RWPE2 (cell line): ENCODE data around the gene SLC25A40.
A peak's percentile ranks its signal among the peaks of the same experiment; 100 is the strongest.

Source experiments
- ATAC-seq: fragments of 200-7000 bp; cut with Tn5 transposase; 3 replicates; pipeline ENCODE4 v1.9.1; 2021; ENCODE audit warnings: low read depth
- DNase-seq: peaks from one replicate; pipeline ENCODE4 v3.0.0-alpha.2; 2020; ENCODE audit warnings: low spot score
- H3K27ac ChIP-seq: fragments of 450-650 bp; 2 replicates; pipeline ENCODE4 v1.5.1; 2017; ENCODE audit warnings: mild to moderate bottlenecking; ENCODE audit not compliant: poor library complexity, severe bottlenecking
- H3K27me3 ChIP-seq: fragments of 250-450 bp; sonication (Bioruptor Pico); 2 replicates; pipeline ENCODE4 v1.5.1; 2021; ENCODE audit warnings: mild to moderate bottlenecking, moderate library complexity; ENCODE audit not compliant: insufficient read depth, poor library complexity, severe bottlenecking
- H3K36me3 ChIP-seq: fragments of 250-450 bp; sonication (Bioruptor Pico); 2 replicates; pipeline ENCODE4 v1.5.1; 2020; ENCODE audit warnings: low read depth, mild to moderate bottlenecking, moderate library complexity
- H3K4me1 ChIP-seq: fragments of 250-450 bp; sonication (Bioruptor Pico); 2 replicates; pipeline ENCODE4 v1.5.1; 2021; ENCODE audit warnings: mild to moderate bottlenecking, moderate library complexity; ENCODE audit not compliant: insufficient read depth, poor library complexity, severe bottlenecking
- H3K4me3 ChIP-seq: fragments of 250-450 bp; sonication (Bioruptor Pico); 2 replicates; pipeline ENCODE4 v1.5.1; 2021; ENCODE audit warnings: mild to moderate bottlenecking, moderate library complexity; ENCODE audit not compliant: severe bottlenecking
- H3K9me3 ChIP-seq: fragments of 250-450 bp; sonication (Bioruptor Pico); 2 replicates; pipeline ENCODE4 v1.5.1; 2021; ENCODE audit warnings: mild to moderate bottlenecking, moderate library complexity; ENCODE audit not compliant: severe bottlenecking
- CTCF ChIP-seq: fragments of 450-650 bp; IDR thresholded peaks from one replicate; pipeline ENCODE4 v1.5.1; 2017; ENCODE audit warnings: mild to moderate bottlenecking, moderate library complexity; ENCODE audit not compliant: poor library complexity, severe bottlenecking

The SLC25A40 gene

GRCh38 chr7:87818336-87818735 is 57.8 kb downstream of the SLC25A40 start:
- H3K27me3 ChIP-seq: no peaks in the 10 kb centered on the region
- H3K27ac ChIP-seq: no peak overlapping the region
- ATAC-seq: no peak
- no peak for DNase-seq
- TF ChIP-seq CTCF: no peak
- no peak overlapping the region for H3K4me3 ChIP-seq
- H3K4me1 ChIP-seq: no peaks in the 10 kb centered on the region
- H3K9me3 ChIP-seq: no peaks in the 10 kb centered on the region
- H3K36me3 ChIP-seq: no peaks in the 10 kb centered on the region

- no peaks in the 10 kb centered on the region for H3K4me1 ChIP-seq
- H3K36me3 ChIP-seq: no peaks in the 10 kb centered on the region
- H3K27me3 ChIP-seq: no peaks in the 10 kb centered on the region
- TF ChIP-seq CTCF: no peak
- ATAC-seq (no peak), DNase-seq (no peak)
- no peak overlapping the region for H3K4me3 ChIP-seq
- H3K27ac ChIP-seq: no peak overlapping the region
- no peaks in the 10 kb centered on the region for H3K9me3 ChIP-seq
Observed at GRCh38 chr7:87816389-87816788, 59.8 kb downstream of the SLC25A40 start.

- Histone ChIP-seq H3K9me3 (no peaks in the 10 kb centered on the region), H3K27ac (no peak overlapping the region), H3K4me1 (no peaks in the 10 kb centered on the region), H3K27me3 (no peaks in the 10 kb centered on the region), H3K4me3 (no peak overlapping the region), H3K36me3 (no peaks in the 10 kb centered on the region)
- no peak for ATAC-seq
- no peak for DNase-seq
- TF ChIP-seq CTCF: no peak
Observed at GRCh38 chr7:87810726-87811125, 65.4 kb downstream of the SLC25A40 start.

GRCh38 chr7:87810130-87810529 is 66.0 kb downstream of the SLC25A40 start:
- no peaks in the 10 kb centered on the region for H3K4me1 ChIP-seq
- no peaks in the 10 kb centered on the region for H3K9me3 ChIP-seq
- H3K27me3 ChIP-seq: no peaks in the 10 kb centered on the region
- no peak for DNase-seq
- no peak for ATAC-seq
- H3K36me3 ChIP-seq: no peaks in the 10 kb centered on the region
- H3K27ac ChIP-seq: no peak overlapping the region
- TF ChIP-seq CTCF: no peak
- H3K4me3 ChIP-seq: no peak overlapping the region

- ATAC-seq (0 out of 3 replicates have a peak, but pooled peaks have one; percentile 45), DNase-seq (no peak)
Observed at GRCh38 chr7:87806150-87806549, 70.0 kb downstream of the SLC25A40 start.

More at GRCh38 chr7:87806150-87806549, 70.0 kb downstream of the SLC25A40 start:
- H3K9me3 ChIP-seq: no peaks in the 10 kb centered on the region
- no peak for TF ChIP-seq CTCF
- no peak overlapping the region for H3K27ac ChIP-seq
- H3K36me3 ChIP-seq: no peaks in the 10 kb centered on the region
- no peaks in the 10 kb centered on the region for H3K4me1 ChIP-seq
- H3K27me3 ChIP-seq: no peaks in the 10 kb centered on the region
- no peak overlapping the region for H3K4me3 ChIP-seq
